Keratinocyte (primary cell): Measurements from ENCODE around the gene DLG2. TPM values are rescaled to one million over a fixed set of nuclear protein-coding genes. Genes with fewer than 3 reads are reported as not detected.

Source experiments
- DNase-seq: peaks from one replicate; pipeline ENCODE4 v3.0.0-alpha.2; 2011; ENCODE audit warnings: low read depth, missing footprints, low spot score
- FAIRE-seq: peaks from 2 replicates; lab custom pipeline; 2011; peaks lifted over from hg19 to GRCh38; lab: Jason Lieb, UNC
- H2AFZ ChIP-seq: 2 replicates; pipeline ENCODE4 v1.6.0; 2012; ENCODE audit warnings: low read length, control low read depth, inconsistent platforms; ENCODE audit not compliant: control insufficient read depth
- H3K27ac ChIP-seq: 2 replicates; pipeline ENCODE4 v1.5.1; 2011; ENCODE audit warnings: low read length; ENCODE audit not compliant: control insufficient read depth, insufficient read depth
- H3K27me3 ChIP-seq: 3 replicates; pipeline ENCODE4 v1.6.0; 2011; ENCODE audit warnings: low read length; ENCODE audit not compliant: control insufficient read depth, insufficient read depth; ENCODE audit errors: extremely low read depth
- H3K36me3 ChIP-seq, 2 experiments: 2 replicates in 1 of 2; 3 replicates in 1 of 2; pipeline ENCODE4 v1.5.1; 2011; ENCODE audit warnings: low read length in 2 of 2, mild to moderate bottlenecking in 1 of 2; ENCODE audit not compliant: control insufficient read depth in 2 of 2, insufficient read depth in 2 of 2; ENCODE audit errors: extremely low read depth in 1 of 2
- H3K4me1 ChIP-seq: 3 replicates; pipeline ENCODE4 v1.5.1; 2011; ENCODE audit warnings: low read length; ENCODE audit not compliant: control insufficient read depth, insufficient read depth; ENCODE audit errors: extremely low read depth
- H3K4me2 ChIP-seq: 3 replicates; pipeline ENCODE4 v1.6.0; 2011; ENCODE audit warnings: low read depth, low read length; ENCODE audit not compliant: control insufficient read depth, insufficient read depth; ENCODE audit errors: extremely low read depth
- H3K4me3 ChIP-seq, 3 experiments: fragments of 200-600 bp in 1 of 3; sonication (generic) in 1 of 3; 2 replicates in 2 of 3; 3 replicates in 1 of 3; pipeline ENCODE4 v1.5.1; 2011 to 2016; ENCODE audit warnings: low read length in 3 of 3, mild to moderate bottlenecking in 3 of 3, control low read depth in 2 of 3, inconsistent platforms in 1 of 3, low read depth in 1 of 3, mixed read lengths in 1 of 3, mixed run types in 1 of 3, moderate library complexity in 1 of 3; ENCODE audit not compliant: control insufficient read depth in 2 of 3, insufficient read depth in 2 of 3; ENCODE audit errors: extremely low read depth in 1 of 3
- H3K79me2 ChIP-seq: 2 replicates; pipeline ENCODE4 v1.6.0; 2012; ENCODE audit warnings: low read length; ENCODE audit not compliant: control insufficient read depth, insufficient read depth
- H3K9ac ChIP-seq: 3 replicates; pipeline ENCODE4 v1.6.0; 2011; ENCODE audit warnings: low read length; ENCODE audit not compliant: control insufficient read depth, insufficient read depth; ENCODE audit errors: extremely low read depth
- H3K9me1 ChIP-seq: 3 replicates; pipeline ENCODE4 v1.6.0; 2011; ENCODE audit warnings: low read length; ENCODE audit not compliant: control insufficient read depth, insufficient read depth; ENCODE audit errors: extremely low read depth
- H3K9me3 ChIP-seq: 2 replicates; pipeline ENCODE4 v1.5.1; 2012; ENCODE audit warnings: low read depth, low read length; ENCODE audit not compliant: control insufficient read depth
- H4K20me1 ChIP-seq: 3 replicates; pipeline ENCODE4 v1.6.0; 2011; ENCODE audit warnings: low read length; ENCODE audit not compliant: control insufficient read depth, insufficient read depth; ENCODE audit errors: extremely low read depth
- CTCF ChIP-seq, 3 experiments: IDR thresholded peaks in 1 of 3; conservative IDR thresholded peaks in 1 of 3; optimal IDR thresholded peaks in 1 of 3; 2 replicates in 2 of 3; 3 replicates in 1 of 3; pipeline versions ENCODE3 to v1.5.1; 2011; ENCODE audit warnings: low read length in 3 of 3, mild to moderate bottlenecking in 3 of 3, moderate library complexity in 2 of 3, control low read depth in 1 of 3, inconsistent platforms in 1 of 3; ENCODE audit not compliant: insufficient read depth in 2 of 3; ENCODE audit errors: extremely low read depth in 1 of 3
- EZH2 ChIP-seq: IDR thresholded peaks from one replicate; pipeline ENCODE4 v1.6.1; 2012; ENCODE audit warnings: inconsistent platforms, mild to moderate bottlenecking, low read length, moderate library complexity
- dilution Hi-C: fragments of 300-500 bp; cut with MboI; formaldehyde crosslinking; loops from one replicate; pipeline ENCODE4 v1.7.0; 2020; ENCODE audit warnings: low sequenced_read_pairs; ENCODE audit not compliant: extremely low pct_ligation_motif_present
- polyA plus RNA-seq, 5 experiments: library from polyadenylated mRNA; depleted of rRNA in 3 of 5; stranded (reverse) in 3 of 5; stranded (forward) in 1 of 5; unstranded in 1 of 5; fragments of >200 nt; gene quantifications; 1 replicate in 1 of 5; 2 replicates in 3 of 5; 3 replicates in 1 of 5; pipeline versions ENCODE4 v1.2.1 to v1.2.3, GENCODE V29; 2011 to 2012; ENCODE audit warnings: missing spikeins in 2 of 5, low read depth in 1 of 5, low replicate concordance in 1 of 5

Gene DLG2
- polyA plus RNA-seq, 1 donor (not counting 4 experiments of a cell fraction or from before 2014, with no cell fraction given) = 0.55 TPM

- Histone ChIP-seq H3K27ac (no peak overlapping the region), H2AFZ (no peak overlapping the region), H3K4me2 (no peak overlapping the region), H3K4me3 (no peak overlapping the region), H3K9ac (no peak overlapping the region), H3K27me3 (no peaks in the 10 kb centered on the region), H3K36me3 (no peaks in the 10 kb centered on the region), H3K4me1 (no peaks in the 10 kb centered on the region), H4K20me1 (no peaks in the 10 kb centered on the region), H3K9me3 (no peaks in the 10 kb centered on the region), H3K9me1 (no peaks in the 10 kb centered on the region), H3K79me2 (no peaks in the 10 kb centered on the region)
- DNase-seq = no peak
- TF ChIP-seq CTCF (optimal IDR thresholded peaks at IDR 0.05 in 1 of 3, IDR thresholded peaks at IDR 0.05 in 1 of 3, conservative IDR thresholded peaks at IDR 0.05 in 1 of 3; ENCODE audit: extremely low read depth in 1 of 3, insufficient read depth in 2 of 3, low read length in 3 of 3) (no peak), EZH2 (no peak)
- FAIRE-seq = no peak
- dilution Hi-C loops = no loop called here
These were observed 676.4 kb downstream of the DLG2 start for GRCh38 chr11:84950569-84951270.

- no peak overlapping the region for H3K9ac ChIP-seq
- no peaks in the 10 kb centered on the region for H3K9me3 ChIP-seq
- no peaks in the 10 kb centered on the region for H4K20me1 ChIP-seq
- H3K79me2 ChIP-seq = no peaks in the 10 kb centered on the region
- no peaks in the 10 kb centered on the region for H3K4me1 ChIP-seq
- H2AFZ ChIP-seq = no peak overlapping the region
- no peaks in the 10 kb centered on the region for H3K9me1 ChIP-seq
- no peak overlapping the region for H3K27ac ChIP-seq
- TF ChIP-seq CTCF (optimal IDR thresholded peaks at IDR 0.05 in 1 of 3, IDR thresholded peaks at IDR 0.05 in 1 of 3, conservative IDR thresholded peaks at IDR 0.05 in 1 of 3; ENCODE audit: extremely low read depth in 1 of 3, insufficient read depth in 2 of 3, low read length in 3 of 3) (no peak), EZH2 (no peak)
- DNase-seq (no peak), FAIRE-seq (no peak)
- H3K4me2 ChIP-seq = no peak overlapping the region
- H3K27me3 ChIP-seq = no peaks in the 10 kb centered on the region
- no peak overlapping the region for H3K4me3 ChIP-seq
- dilution Hi-C loops = no loop called here
- no peaks in the 10 kb centered on the region for H3K36me3 ChIP-seq
These were observed 679.1 kb downstream of the DLG2 start for GRCh38 chr11:84947970-84948580.
